ENCODE measurements around the gene SLC15A1. TPM values are rescaled to one million over a fixed set of nuclear protein-coding genes. Genes with fewer than 3 reads are reported as not detected.

SLC15A1 gene
- total RNA-seq, 1 experiment from 2014 or later, result 2.6 TPM

DNA sequence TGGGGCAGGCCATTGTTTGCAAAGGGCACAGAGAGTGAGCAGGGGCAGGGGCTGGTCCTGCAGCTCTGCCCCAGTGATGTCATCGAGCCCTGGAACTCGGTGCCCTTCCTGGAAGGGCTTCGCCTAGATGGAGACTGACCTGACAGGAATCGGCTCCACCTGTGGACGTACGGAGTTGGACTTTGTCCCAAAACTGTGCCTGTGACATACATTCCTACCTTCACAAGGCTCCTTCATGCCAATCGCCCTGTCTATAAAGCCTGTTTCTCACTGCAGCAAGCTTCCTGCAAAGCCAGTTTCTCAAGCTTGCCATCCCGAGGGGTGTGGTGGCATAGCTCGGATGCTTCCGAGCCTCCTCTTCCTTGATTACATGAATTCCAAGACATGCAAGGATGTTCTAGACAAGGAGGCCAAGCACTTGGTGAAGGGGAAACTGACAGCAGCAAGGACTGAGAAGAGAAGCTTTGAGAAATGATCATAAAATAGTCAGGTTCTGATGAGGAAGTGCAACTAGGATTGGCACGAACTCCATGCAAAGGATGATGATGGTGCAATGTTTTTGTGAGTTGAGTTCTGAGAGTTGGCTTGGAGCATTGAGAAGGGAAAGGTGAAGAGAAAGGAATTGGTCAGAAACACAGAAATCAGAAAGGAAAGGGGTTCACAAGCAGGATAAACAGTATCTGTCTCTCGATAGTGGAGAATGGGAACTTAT, 101.9 kb downstream of the SLC15A1 start:
- Histone ChIP-seq H3K4me3 (replicated peaks in 1 of 2; ENCODE audit: low read depth in 1 of 2, low read length in 2 of 2) (no peak overlapping the region), H3K9me3 (ENCODE audit: control insufficient read depth in 1 of 2, insufficient read depth in 1 of 2, low read depth in 1 of 2, low read length in 2 of 2) (no peaks in the 10 kb centered on the region), H3K4me1 (ENCODE audit: control insufficient read depth in 1 of 2, insufficient read depth in 2 of 2, low read length in 2 of 2) (peaks cover 0 to 24% of the 10 kb centered on the region in 2 experiments; a peak in 2 of 4 replicates), H3K36me3 (ENCODE audit: control insufficient read depth in 1 of 2, insufficient read depth in 2 of 2, low read length in 2 of 2) (no peaks in the 10 kb centered on the region), H3K4me2 (ENCODE audit: low read length) (peak overlapping the region; percentile 33), H3K9ac (ENCODE audit: low read length) (no peak overlapping the region), H3K27ac (ENCODE audit: low read depth, low read length) (no peak overlapping the region), H2AFZ (ENCODE audit: low read depth, low read length, poor library complexity, severe bottlenecking) (no peak overlapping the region), H4K20me1 (ENCODE audit: insufficient read depth) (no peaks in the 10 kb centered on the region), H3K27me3 (ENCODE audit: insufficient read depth, low read length) (no peaks in the 10 kb centered on the region), H3K9me2 (ENCODE audit: insufficient read depth) (no peaks in the 10 kb centered on the region), H3K79me2 (ENCODE audit: insufficient read depth, low read length) (no peaks in the 10 kb centered on the region)
- DNase-seq (ENCODE audit: low read depth, low spot score), result no peak
- ATAC-seq, result no peak
- BruUV-seq (replicated peaks), result no TSS peak
- RAD21 ChIA-PET (ENCODE audit: low non-redundant PET in 1 of 2, low total read pairs in 2 of 2, uncharacterized antibody in 2 of 2, unreplicated experiment in 2 of 2), result no interaction called here
- no peak for TF ChIP-seq JUND (IDR thresholded peaks at IDR 0.05)
- TF ChIP-seq ZFX (IDR thresholded peaks at IDR 0.05), result no peak
- no peak for TF ChIP-seq YY1 (IDR thresholded peaks at IDR 0.05; ENCODE audit: extremely low read depth, insufficient replicate concordance, low read depth, low read length)
- POLR2A ChIA-PET, result no interaction called here
- CTCF ChIA-PET, result no interaction called here
- intact Hi-C loops (cut with micrococcal nuclease), result loop anchor here (5.0 kb wide), 1 partner anchor 183 kb away; no protein-coding TSS in a partner anchor

DNA sequence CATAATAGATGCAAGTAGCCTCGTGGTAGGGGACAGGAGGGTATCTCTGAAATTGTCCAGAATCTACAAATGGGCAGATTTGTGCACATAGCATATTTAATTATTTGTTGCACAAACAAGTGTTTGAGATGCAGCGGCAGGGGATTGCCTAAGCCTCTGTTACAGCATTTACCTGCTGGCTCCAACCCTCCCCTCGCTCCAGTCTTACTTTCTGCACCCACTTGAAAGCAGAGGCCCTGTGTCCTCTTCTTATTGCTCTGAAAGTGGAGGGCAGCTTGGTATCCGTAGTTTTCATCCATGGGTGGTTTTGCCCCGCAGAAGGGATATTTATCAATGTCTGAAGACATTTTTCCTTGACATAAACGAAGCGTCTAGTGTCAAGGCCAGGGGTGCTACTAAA, 102.6 kb downstream of the SLC15A1 start:
- ATAC-seq (no peak), DNase-seq (ENCODE audit: low read depth, low spot score) (no peak)
- RAD21 ChIA-PET (ENCODE audit: low non-redundant PET in 1 of 2, low total read pairs in 2 of 2, uncharacterized antibody in 2 of 2, unreplicated experiment in 2 of 2), result no interaction called here
- Histone ChIP-seq H3K4me2 (ENCODE audit: low read length) (peak overlapping the region; percentile 33; the same call in 1 of the 2 replicates), H3K9ac (ENCODE audit: low read length) (no peak overlapping the region), H3K27ac (ENCODE audit: low read depth, low read length) (no peak overlapping the region), H4K20me1 (ENCODE audit: insufficient read depth) (no peaks in the 10 kb centered on the region), H3K4me3 (replicated peaks in 1 of 2; ENCODE audit: low read depth in 1 of 2, low read length in 2 of 2) (no peak overlapping the region), H2AFZ (ENCODE audit: low read depth, low read length, poor library complexity, severe bottlenecking) (no peak overlapping the region), H3K9me2 (ENCODE audit: insufficient read depth) (no peaks in the 10 kb centered on the region), H3K9me3 (ENCODE audit: control insufficient read depth in 1 of 2, insufficient read depth in 1 of 2, low read depth in 1 of 2, low read length in 2 of 2) (no peaks in the 10 kb centered on the region), H3K79me2 (ENCODE audit: insufficient read depth, low read length) (no peaks in the 10 kb centered on the region), H3K27me3 (ENCODE audit: insufficient read depth, low read length) (no peaks in the 10 kb centered on the region), H3K4me1 (ENCODE audit: control insufficient read depth in 1 of 2, insufficient read depth in 2 of 2, low read length in 2 of 2) (peaks cover 0 to 24% of the 10 kb centered on the region in 2 experiments; a peak in 2 of 4 replicates), H3K36me3 (ENCODE audit: control insufficient read depth in 1 of 2, insufficient read depth in 2 of 2, low read length in 2 of 2) (no peaks in the 10 kb centered on the region)
- intact Hi-C loops (cut with micrococcal nuclease), result loop anchor here (5.0 kb wide), 1 partner anchor 183 kb away; no protein-coding TSS in a partner anchor
- POLR2A ChIA-PET, result no interaction called here
- TF ChIP-seq RAD21 (IDR thresholded peaks at IDR 0.05; ENCODE audit: low read depth) (no peak), YY1 (IDR thresholded peaks at IDR 0.05; ENCODE audit: extremely low read depth, insufficient replicate concordance, low read depth, low read length) (no peak), POLR2AphosphoS5 (IDR thresholded peaks at IDR 0.05; ENCODE audit: low read depth, low read length) (no peak), SIN3A (IDR thresholded peaks at IDR 0.05; ENCODE audit: low read depth) (no peak), ELF1 (IDR thresholded peaks at IDR 0.05; ENCODE audit: borderline replicate concordance, low read depth) (no peak), EGR1 (IDR thresholded peaks at IDR 0.05; ENCODE audit: low read depth) (no peak), FOSL1 (IDR thresholded peaks at IDR 0.05; ENCODE audit: low read depth) (no peak), JUND (IDR thresholded peaks at IDR 0.05) (no peak), TCF7L2 (IDR thresholded peaks at IDR 0.05; ENCODE audit: borderline replicate concordance, extremely low read depth, insufficient read depth, insufficient read length) (no peak), CEBPB (IDR thresholded peaks at IDR 0.05; ENCODE audit: low read depth) (no peak)
- TF ChIP-seq, protein P1, sequence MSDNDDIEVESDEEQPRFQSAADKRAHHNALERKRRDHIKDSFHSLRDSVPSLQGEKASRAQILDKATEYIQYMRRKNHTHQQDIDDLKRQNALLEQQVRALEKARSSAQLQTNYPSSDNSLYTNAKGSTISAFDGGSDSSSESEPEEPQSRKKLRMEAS (IDR thresholded peaks at IDR 0.05), result no peak
- TF ChIP-seq, protein P2, sequence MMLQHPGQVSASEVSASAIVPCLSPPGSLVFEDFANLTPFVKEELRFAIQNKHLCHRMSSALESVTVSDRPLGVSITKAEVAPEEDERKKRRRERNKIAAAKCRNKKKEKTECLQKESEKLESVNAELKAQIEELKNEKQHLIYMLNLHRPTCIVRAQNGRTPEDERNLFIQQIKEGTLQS (IDR thresholded peaks at IDR 0.05), result no peak
- TF ChIP-seq, protein P3, sequence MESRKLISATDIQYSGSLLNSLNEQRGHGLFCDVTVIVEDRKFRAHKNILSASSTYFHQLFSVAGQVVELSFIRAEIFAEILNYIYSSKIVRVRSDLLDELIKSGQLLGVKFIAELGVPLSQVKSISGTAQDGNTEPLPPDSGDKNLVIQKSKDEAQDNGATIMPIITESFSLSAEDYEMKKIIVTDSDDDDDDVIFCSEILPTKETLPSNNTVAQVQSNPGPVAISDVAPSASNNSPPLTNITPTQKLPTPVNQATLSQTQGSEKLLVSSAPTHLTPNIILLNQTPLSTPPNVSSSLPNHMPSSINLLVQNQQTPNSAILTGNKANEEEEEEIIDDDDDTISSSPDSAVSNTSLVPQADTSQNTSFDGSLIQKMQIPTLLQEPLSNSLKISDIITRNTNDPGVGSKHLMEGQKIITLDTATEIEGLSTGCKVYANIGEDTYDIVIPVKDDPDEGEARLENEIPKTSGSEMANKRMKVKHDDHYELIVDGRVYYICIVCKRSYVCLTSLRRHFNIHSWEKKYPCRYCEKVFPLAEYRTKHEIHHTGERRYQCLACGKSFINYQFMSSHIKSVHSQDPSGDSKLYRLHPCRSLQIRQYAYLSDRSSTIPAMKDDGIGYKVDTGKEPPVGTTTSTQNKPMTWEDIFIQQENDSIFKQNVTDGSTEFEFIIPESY (IDR thresholded peaks at IDR 0.05; ENCODE audit: extremely low read depth, insufficient replicate concordance, low read length), result no peak
- TF ChIP-seq, protein P4, sequence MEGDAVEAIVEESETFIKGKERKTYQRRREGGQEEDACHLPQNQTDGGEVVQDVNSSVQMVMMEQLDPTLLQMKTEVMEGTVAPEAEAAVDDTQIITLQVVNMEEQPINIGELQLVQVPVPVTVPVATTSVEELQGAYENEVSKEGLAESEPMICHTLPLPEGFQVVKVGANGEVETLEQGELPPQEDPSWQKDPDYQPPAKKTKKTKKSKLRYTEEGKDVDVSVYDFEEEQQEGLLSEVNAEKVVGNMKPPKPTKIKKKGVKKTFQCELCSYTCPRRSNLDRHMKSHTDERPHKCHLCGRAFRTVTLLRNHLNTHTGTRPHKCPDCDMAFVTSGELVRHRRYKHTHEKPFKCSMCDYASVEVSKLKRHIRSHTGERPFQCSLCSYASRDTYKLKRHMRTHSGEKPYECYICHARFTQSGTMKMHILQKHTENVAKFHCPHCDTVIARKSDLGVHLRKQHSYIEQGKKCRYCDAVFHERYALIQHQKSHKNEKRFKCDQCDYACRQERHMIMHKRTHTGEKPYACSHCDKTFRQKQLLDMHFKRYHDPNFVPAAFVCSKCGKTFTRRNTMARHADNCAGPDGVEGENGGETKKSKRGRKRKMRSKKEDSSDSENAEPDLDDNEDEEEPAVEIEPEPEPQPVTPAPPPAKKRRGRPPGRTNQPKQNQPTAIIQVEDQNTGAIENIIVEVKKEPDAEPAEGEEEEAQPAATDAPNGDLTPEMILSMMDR (IDR thresholded peaks at IDR 0.05 in 2 of 3, conservative IDR thresholded peaks at IDR 0.05 in 1 of 3; ENCODE audit: borderline replicate concordance in 1 of 3, insufficient read depth in 1 of 3, low read depth in 2 of 3, low read length in 2 of 3), result no peak
- CTCF ChIA-PET, result no interaction called here
- no TSS peak for BruUV-seq (replicated peaks)

Data from HCT116 (cell line).